Breast epithelium (tissue), 4 donors: ENCODE measurements around the gene MITF. TPM values are rescaled to one million over a fixed set of nuclear protein-coding genes. Genes with fewer than 3 reads are reported as not detected.

Source experiments
- DNase-seq, 2 donors: peaks; one replicate each; pipeline ENCODE4 v3.0.0-alpha.2; 2019; ENCODE audit warnings: low spot score in 2 of 2
- H3K27ac ChIP-seq, 2 donors: fragments of 200-600 bp; sonication (generic) in 1 of 2; one replicate each; pipeline ENCODE4 v1.5.1; 2016 to 2019; ENCODE audit warnings: mild to moderate bottlenecking in 1 of 2
- H3K27me3 ChIP-seq, 2 donors: fragments of 200-600 bp; sonication (generic) in 1 of 2; one replicate each; pipeline versions ENCODE4 v1.5.1 to v1.6.0; 2017 to 2019; ENCODE audit warnings: control low read depth in 1 of 2, mild to moderate bottlenecking in 1 of 2
- H3K36me3 ChIP-seq: fragments of 200-600 bp; one replicate; pipeline ENCODE4 v1.5.1; 2019
- H3K4me1 ChIP-seq, 2 donors: fragments of 200-600 bp; sonication (generic); one replicate each; pipeline ENCODE4 v1.5.1; 2016 to 2019; ENCODE audit warnings: control low read depth in 1 of 2
- H3K4me3 ChIP-seq, 3 donors: fragments of 200-600 bp; sonication (generic); 1 replicate in 2 of 3; 2 replicates in 1 of 3; pipeline ENCODE4 v1.5.1; 2016 to 2019; ENCODE audit warnings: mild to moderate bottlenecking in 3 of 3, moderate library complexity in 2 of 3
- H3K9me3 ChIP-seq, 2 donors: fragments of 200-600 bp; sonication (generic) in 1 of 2; one replicate each; pipeline ENCODE4 v1.5.1; 2016 to 2019; ENCODE audit warnings: control low read depth in 1 of 2
- CTCF ChIP-seq, 3 donors: fragments of 450-650 bp; IDR thresholded peaks; one replicate each; pipeline ENCODE4 v1.5.1; 2016 to 2017; ENCODE audit warnings: antibody characterized with exemption in 3 of 3, mild to moderate bottlenecking in 3 of 3, moderate library complexity in 3 of 3
- POLR2A ChIP-seq: fragments of 450-650 bp; IDR thresholded peaks from one replicate; pipeline ENCODE4 v1.6.1; 2016; ENCODE audit warnings: antibody characterized with exemption, mild to moderate bottlenecking, moderate library complexity
- POLR2AphosphoS5 ChIP-seq, 3 donors: sonication (generic); formaldehyde crosslinking; IDR thresholded peaks; one replicate each; pipeline ENCODE4 v1.6.1; 2017; ENCODE audit warnings: antibody characterized with exemption in 3 of 3
- intact Hi-C: fragments of 100-400 bp; cut with DNase I; formaldehyde crosslinking; loops from one replicate; pipeline ENCODE4 v1.15.1; 2023; ENCODE audit warnings: low total_unique reads
- total RNA-seq, 3 donors: library from RNA; depleted of rRNA; stranded (reverse); fragments of >200 nt; gene quantifications; one replicate each; pipeline ENCODE4 v1.1.0, GENCODE V29; 2016

MITF gene
- total RNA-seq, 3 donors from 2014 or later, result 23.3 to 45.8 (median 25.6) TPM

GRCh38 chr3:69882560-69882959 is 143.3 kb downstream of the MITF start:
- Histone ChIP-seq H3K27me3 (no peaks in the 10 kb centered on the region), H3K36me3 (no peaks in the 10 kb centered on the region), H3K27ac (no peak overlapping the region), H3K4me3 (no peak overlapping the region), H3K4me1 (no peaks in the 10 kb centered on the region), H3K9me3 (no peaks in the 10 kb centered on the region)
- intact Hi-C loops, result no loop called here
- no peak for DNase-seq
- TF ChIP-seq POLR2A (no peak), CTCF (IDR thresholded peaks at IDR 0.05) (no peak), POLR2AphosphoS5 (IDR thresholded peaks at IDR 0.05) (no peak)

- TF ChIP-seq CTCF (IDR thresholded peaks at IDR 0.05), result no peak
- TF ChIP-seq POLR2AphosphoS5 (IDR thresholded peaks at IDR 0.05), result no peak
- TF ChIP-seq POLR2A, result no peak
- no peaks in the 10 kb centered on the region for H3K27me3 ChIP-seq
- no peaks in the 10 kb centered on the region for H3K36me3 ChIP-seq
- no peaks in the 10 kb centered on the region for H3K4me1 ChIP-seq
- DNase-seq, result no peak
- H3K4me3 ChIP-seq, result no peak overlapping the region
- intact Hi-C loops, result no loop called here
- H3K9me3 ChIP-seq, result no peaks in the 10 kb centered on the region
- no peak overlapping the region for H3K27ac ChIP-seq
These were observed 149.0 kb downstream of the MITF start for GRCh38 chr3:69888040-69888942.

GRCh38 chr3:69888943-69889315 is 149.7 kb downstream of the MITF start:
- H3K36me3 ChIP-seq, result no peaks in the 10 kb centered on the region
- no peak for TF ChIP-seq POLR2AphosphoS5 (IDR thresholded peaks at IDR 0.05)
- no peak for TF ChIP-seq POLR2A
- no peak for TF ChIP-seq CTCF (IDR thresholded peaks at IDR 0.05)

GRCh38 chr3:69890084-69890483 is 150.8 kb downstream of the MITF start:
- H3K27ac ChIP-seq, result no peak overlapping the region
- DNase-seq, result no peak
- TF ChIP-seq CTCF (IDR thresholded peaks at IDR 0.05) (no peak), POLR2A (no peak), POLR2AphosphoS5 (IDR thresholded peaks at IDR 0.05) (no peak)
- no peaks in the 10 kb centered on the region for H3K9me3 ChIP-seq
- no peaks in the 10 kb centered on the region for H3K36me3 ChIP-seq
- no peak overlapping the region for H3K4me3 ChIP-seq
- H3K4me1 ChIP-seq, result no peaks in the 10 kb centered on the region
- intact Hi-C loops, result no loop called here
- no peaks in the 10 kb centered on the region for H3K27me3 ChIP-seq

More at GRCh38 chr3:69888943-69889315, 149.7 kb downstream of the MITF start:
- H3K27ac ChIP-seq, result no peak overlapping the region
- intact Hi-C loops, result no loop called here
- no peak for DNase-seq
- no peaks in the 10 kb centered on the region for H3K9me3 ChIP-seq
- no peak overlapping the region for H3K4me3 ChIP-seq
- no peaks in the 10 kb centered on the region for H3K4me1 ChIP-seq
- H3K27me3 ChIP-seq, result no peaks in the 10 kb centered on the region

GRCh38 chr3:69890691-69891090 is 151.4 kb downstream of the MITF start:
- intact Hi-C loops, result no loop called here
- H3K4me1 ChIP-seq, result no peaks in the 10 kb centered on the region
- TF ChIP-seq CTCF (IDR thresholded peaks at IDR 0.05), result no peak
- no peak for TF ChIP-seq POLR2A

More at GRCh38 chr3:69890691-69891090, 151.4 kb downstream of the MITF start:
- Histone ChIP-seq H3K36me3 (no peaks in the 10 kb centered on the region), H3K9me3 (no peaks in the 10 kb centered on the region), H3K4me3 (no peak overlapping the region), H3K27me3 (no peaks in the 10 kb centered on the region), H3K27ac (no peak overlapping the region)
- DNase-seq, result no peak
